Measurements from ENCODE around the gene PCDHGA4.

Gene PCDHGA4

DNA sequence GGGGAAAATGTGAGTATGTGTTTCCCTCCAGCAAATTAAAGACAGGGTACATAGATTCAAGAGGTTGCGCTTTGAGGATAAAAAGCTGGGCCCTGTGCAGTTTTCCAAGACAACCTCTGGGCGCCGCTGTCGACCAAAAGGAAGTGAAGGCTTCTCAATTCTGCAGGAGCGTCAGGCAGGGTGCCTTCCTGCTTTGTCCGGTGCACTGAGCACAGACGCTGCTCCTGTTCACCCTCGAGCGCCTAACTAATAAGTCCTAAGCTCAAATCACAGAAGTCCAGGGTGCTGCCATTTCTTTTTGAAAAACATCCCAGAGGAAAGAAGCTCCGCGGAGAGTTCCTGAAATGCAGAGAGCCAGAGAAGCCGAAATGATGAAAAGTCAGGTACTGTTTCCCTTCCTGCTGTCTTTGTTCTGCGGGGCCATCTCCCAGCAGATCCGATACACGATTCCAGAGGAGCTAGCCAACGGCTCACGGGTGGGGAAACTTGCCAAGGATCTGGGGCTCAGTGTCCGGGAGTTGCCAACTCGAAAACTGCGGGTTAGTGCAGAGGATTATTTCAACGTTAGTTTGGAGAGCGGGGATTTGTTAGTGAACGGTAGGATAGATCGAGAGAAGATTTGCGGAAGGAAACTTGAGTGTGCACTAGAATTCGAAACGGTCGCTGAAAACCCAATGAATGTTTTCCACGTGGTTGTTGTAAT is 4.8 kb upstream of the PCDHGA4 start, which contains the start of gene PCDHGB1:
PCDHGB1 (plus strand) TSS at position 183 of the 703 bp plus-strand sequence; CDS start at position 345, 162 bp downstream.
- Histone ChIP-seq H3K79me2 (ENCODE audit: control insufficient read depth, insufficient read depth, low read length, unreplicated experiment) (no peaks in the 10 kb centered on the region), H3K4me3 (ENCODE audit: low read depth, low read length) (peak within 1 kb of the TSS; percentile 75), H3K4me1 (ENCODE audit: control insufficient read depth, insufficient read depth, low read length, unreplicated experiment) (no peaks in the 10 kb centered on the region), H2AFZ (ENCODE audit: low read length, unreplicated experiment) (peak within 1 kb of the TSS; percentile 69), H3K27ac (ENCODE audit: low read depth, low read length) (no peak within 1 kb of the TSS), H3K36me3 (ENCODE audit: insufficient read depth, low read length) (no peaks in the 10 kb centered on the region), H3K27me3 (ENCODE audit: insufficient read depth, low read length) (peaks cover 78% of the 10 kb centered on the region)

DNA sequence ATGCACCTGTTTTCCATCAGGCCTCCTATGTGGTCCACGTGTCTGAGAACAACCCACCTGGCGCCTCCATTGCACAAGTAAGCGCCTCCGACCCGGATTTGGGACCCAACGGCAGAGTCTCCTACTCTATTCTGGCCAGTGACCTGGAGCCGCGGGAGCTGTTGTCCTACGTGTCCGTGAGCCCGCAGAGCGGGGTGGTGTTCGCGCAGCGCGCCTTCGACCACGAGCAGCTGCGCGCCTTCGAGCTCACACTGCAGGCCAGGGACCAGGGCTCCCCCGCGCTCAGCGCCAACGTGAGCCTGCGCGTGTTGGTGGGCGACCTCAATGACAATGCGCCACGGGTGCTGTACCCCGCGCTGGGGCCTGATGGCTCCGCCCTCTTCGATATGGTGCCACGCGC is 3.2 kb upstream of the PCDHGA4 start:
- Histone ChIP-seq H3K36me3 (ENCODE audit: insufficient read depth, low read length) (no peaks in the 10 kb centered on the region), H3K4me3 (ENCODE audit: low read depth, low read length) (no peak overlapping the region), H3K79me2 (ENCODE audit: control insufficient read depth, insufficient read depth, low read length, unreplicated experiment) (no peaks in the 10 kb centered on the region), H2AFZ (ENCODE audit: low read length, unreplicated experiment) (no peak overlapping the region), H3K27ac (ENCODE audit: low read depth, low read length) (no peak overlapping the region), H3K27me3 (ENCODE audit: insufficient read depth, low read length) (peaks cover 85% of the 10 kb centered on the region), H3K4me1 (ENCODE audit: control insufficient read depth, insufficient read depth, low read length, unreplicated experiment) (no peaks in the 10 kb centered on the region)

DNA sequence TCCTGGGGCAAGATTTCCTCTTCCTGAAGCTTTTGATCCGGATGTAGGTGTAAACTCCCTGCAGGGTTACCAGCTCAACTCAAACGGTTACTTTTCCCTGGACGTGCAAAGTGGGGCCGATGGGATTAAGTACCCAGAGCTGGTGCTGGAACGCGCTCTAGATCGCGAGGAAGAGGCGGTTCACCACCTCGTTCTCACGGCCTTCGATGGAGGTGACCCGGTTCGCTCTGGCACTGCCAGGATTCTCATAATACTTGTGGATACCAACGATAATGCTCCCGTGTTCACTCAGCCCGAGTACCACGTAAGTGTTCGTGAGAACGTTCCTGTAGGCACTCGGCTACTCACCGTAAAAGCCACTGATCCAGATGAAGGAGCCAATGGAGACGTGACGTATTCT is 820 bp downstream of the PCDHGA4 start:
- Histone ChIP-seq H3K4me1 (ENCODE audit: control insufficient read depth, insufficient read depth, low read length, unreplicated experiment) (no peaks in the 10 kb centered on the region), H3K36me3 (ENCODE audit: insufficient read depth, low read length) (no peaks in the 10 kb centered on the region), H3K27ac (ENCODE audit: low read depth, low read length) (no peak overlapping the region), H3K4me3 (ENCODE audit: low read depth, low read length) (peak overlapping the region; percentile 79), H3K79me2 (ENCODE audit: control insufficient read depth, insufficient read depth, low read length, unreplicated experiment) (no peaks in the 10 kb centered on the region), H2AFZ (ENCODE audit: low read length, unreplicated experiment) (peak overlapping the region; percentile 90), H3K27me3 (ENCODE audit: insufficient read depth, low read length) (peaks cover 89% of the 10 kb centered on the region)

DNA sequence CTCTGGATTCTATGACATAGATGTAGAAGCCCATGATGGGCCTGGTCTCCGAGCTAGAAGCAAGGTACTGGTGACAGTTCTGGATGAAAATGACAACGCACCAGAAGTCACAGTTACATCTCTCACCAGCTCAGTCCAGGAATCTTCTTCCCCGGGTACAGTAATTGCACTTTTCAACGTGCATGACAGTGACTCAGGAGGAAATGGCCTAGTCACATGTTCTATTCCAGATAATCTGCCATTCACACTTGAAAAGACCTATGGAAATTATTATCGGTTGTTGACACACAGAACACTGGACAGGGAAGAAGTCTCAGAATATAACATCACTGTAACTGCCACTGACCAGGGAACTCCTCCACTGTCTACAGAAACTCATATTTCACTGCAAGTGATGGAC is 1.3 kb downstream of the PCDHGA4 start:
- no peaks in the 10 kb centered on the region for H3K79me2 ChIP-seq (ENCODE audit: control insufficient read depth, insufficient read depth, low read length, unreplicated experiment)
- H3K27me3 ChIP-seq (ENCODE audit: insufficient read depth, low read length), result peaks cover 89% of the 10 kb centered on the region
- H3K4me1 ChIP-seq (ENCODE audit: control insufficient read depth, insufficient read depth, low read length, unreplicated experiment), result no peaks in the 10 kb centered on the region
- H2AFZ ChIP-seq (ENCODE audit: low read length, unreplicated experiment), result no peak overlapping the region
- peak overlapping the region; percentile 79; the same call in 1 of the 2 replicates for H3K4me3 ChIP-seq (ENCODE audit: low read depth, low read length)
- no peak overlapping the region for H3K27ac ChIP-seq (ENCODE audit: low read depth, low read length)
- H3K36me3 ChIP-seq (ENCODE audit: insufficient read depth, low read length), result no peaks in the 10 kb centered on the region

DNA sequence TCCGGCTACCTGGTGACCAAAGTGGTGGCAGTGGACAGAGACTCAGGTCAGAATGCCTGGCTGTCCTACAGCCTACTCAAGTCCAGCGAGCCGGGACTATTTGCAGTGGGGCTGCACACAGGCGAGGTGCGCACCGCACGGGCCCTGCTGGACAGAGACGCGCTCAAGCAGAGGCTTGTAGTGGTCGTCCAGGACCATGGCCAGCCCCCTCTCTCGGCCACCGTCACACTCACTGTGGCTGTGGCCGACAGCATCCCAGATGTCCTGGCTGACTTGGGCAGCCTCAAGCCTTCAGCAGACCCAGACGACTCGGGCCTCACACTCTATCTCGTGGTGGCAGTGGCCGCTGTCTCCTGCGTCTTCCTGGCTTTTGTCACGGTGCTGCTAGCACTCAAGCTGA is 2.1 kb downstream of the PCDHGA4 start:
- H3K4me3 ChIP-seq (ENCODE audit: low read depth, low read length), result no peak overlapping the region
- H2AFZ ChIP-seq (ENCODE audit: low read length, unreplicated experiment), result no peak overlapping the region
- H3K36me3 ChIP-seq (ENCODE audit: insufficient read depth, low read length), result no peaks in the 10 kb centered on the region

DNA sequence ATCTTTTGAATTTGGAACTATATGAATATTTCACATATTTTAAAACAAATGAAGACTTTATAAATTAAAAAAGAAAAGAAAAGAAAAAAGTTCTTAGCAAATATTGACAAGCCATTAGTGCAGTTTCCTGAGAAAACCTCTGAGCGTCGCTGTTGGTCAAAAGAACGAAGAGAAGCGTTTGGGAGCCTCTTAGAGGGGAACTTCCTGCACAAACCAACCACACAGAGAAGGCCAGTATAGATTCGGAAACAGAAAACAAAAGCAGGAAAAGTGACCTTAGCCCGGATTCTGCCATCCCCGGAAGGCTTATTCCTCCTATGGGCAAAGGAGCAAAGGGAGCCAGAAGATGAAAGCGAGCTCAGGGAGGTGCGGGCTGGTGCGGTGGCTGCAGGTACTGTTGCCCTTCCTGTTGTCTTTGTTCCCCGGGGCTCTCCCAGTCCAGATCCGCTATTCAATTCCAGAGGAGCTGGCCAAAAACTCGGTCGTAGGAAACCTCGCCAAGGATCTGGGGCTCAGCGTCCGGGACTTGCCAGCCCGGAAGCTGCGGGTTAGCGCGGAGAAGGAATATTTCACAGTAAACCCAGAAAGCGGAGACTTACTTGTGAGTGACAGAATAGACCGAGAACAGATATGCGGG is 5.1 kb downstream of the PCDHGA4 start, which contains the start of gene PCDHGB2:
PCDHGB2 (plus strand) TSS at position 205 of the 637 bp plus-strand sequence; CDS start at position 347, 142 bp downstream.
- no peak within 1 kb of the TSS for H3K27ac ChIP-seq (ENCODE audit: low read depth, low read length)
- no peak within 1 kb of the TSS for H2AFZ ChIP-seq (ENCODE audit: low read length, unreplicated experiment)
- H3K79me2 ChIP-seq (ENCODE audit: control insufficient read depth, insufficient read depth, low read length, unreplicated experiment), result no peaks in the 10 kb centered on the region
- no peaks in the 10 kb centered on the region for H3K36me3 ChIP-seq (ENCODE audit: insufficient read depth, low read length)
- no peak within 1 kb of the TSS for H3K4me3 ChIP-seq (ENCODE audit: low read depth, low read length)
- H3K4me1 ChIP-seq (ENCODE audit: control insufficient read depth, insufficient read depth, low read length, unreplicated experiment), result no peaks in the 10 kb centered on the region
- peaks cover 91% of the 10 kb centered on the region for H3K27me3 ChIP-seq (ENCODE audit: insufficient read depth, low read length)

More for the DNA sequence above, 2.1 kb downstream of the PCDHGA4 start:
- Histone ChIP-seq H3K79me2 (ENCODE audit: control insufficient read depth, insufficient read depth, low read length, unreplicated experiment) (no peaks in the 10 kb centered on the region), H3K27me3 (ENCODE audit: insufficient read depth, low read length) (peaks cover 87% of the 10 kb centered on the region), H3K4me1 (ENCODE audit: control insufficient read depth, insufficient read depth, low read length, unreplicated experiment) (no peaks in the 10 kb centered on the region), H3K27ac (ENCODE audit: low read depth, low read length) (no peak overlapping the region)

DNA sequence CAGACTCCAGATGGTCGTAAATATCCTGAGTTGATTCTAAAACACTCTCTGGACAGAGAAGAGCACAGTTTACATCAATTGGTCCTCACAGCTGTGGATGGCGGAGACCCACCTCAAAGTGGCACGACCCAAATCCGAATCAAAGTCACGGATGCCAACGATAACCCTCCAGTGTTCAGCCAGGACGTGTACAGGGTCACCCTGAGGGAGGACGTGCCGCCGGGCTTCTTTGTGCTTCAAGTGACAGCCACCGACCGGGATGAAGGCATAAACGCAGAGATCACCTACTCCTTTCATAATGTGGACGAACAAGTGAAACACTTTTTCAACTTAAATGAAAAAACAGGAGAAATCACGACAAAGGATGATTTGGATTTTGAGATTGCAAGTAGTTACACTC is 5.9 kb downstream of the PCDHGA4 start:
- Histone ChIP-seq H3K36me3 (ENCODE audit: insufficient read depth, low read length) (no peaks in the 10 kb centered on the region), H2AFZ (ENCODE audit: low read length, unreplicated experiment) (no peak overlapping the region), H3K27ac (ENCODE audit: low read depth, low read length) (no peak overlapping the region), H3K27me3 (ENCODE audit: insufficient read depth, low read length) (peaks cover 91% of the 10 kb centered on the region), H3K4me1 (ENCODE audit: control insufficient read depth, insufficient read depth, low read length, unreplicated experiment) (no peaks in the 10 kb centered on the region), H3K79me2 (ENCODE audit: control insufficient read depth, insufficient read depth, low read length, unreplicated experiment) (no peaks in the 10 kb centered on the region), H3K4me3 (ENCODE audit: low read depth, low read length) (no peak overlapping the region)

DNA sequence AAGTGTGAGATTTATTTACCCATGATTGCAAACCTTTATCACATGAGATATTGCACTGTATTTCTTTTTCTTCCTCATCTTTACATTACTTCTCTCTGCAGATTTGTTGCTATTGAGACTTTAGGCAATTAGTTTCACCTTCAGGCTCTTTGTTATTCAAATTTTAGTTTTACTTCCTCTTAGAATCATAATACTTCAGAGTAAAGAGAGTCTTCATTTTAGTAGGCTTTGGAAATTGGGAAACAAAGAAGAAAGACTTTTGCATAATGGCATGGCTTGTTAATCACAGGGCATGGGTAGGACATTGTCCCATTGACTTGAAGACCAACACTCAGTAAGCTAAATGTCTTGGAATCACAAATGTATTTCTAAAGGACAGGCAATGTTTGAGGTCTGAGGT is 7.9 kb downstream of the PCDHGA4 start:
- Histone ChIP-seq H3K27ac (ENCODE audit: low read depth, low read length) (no peak overlapping the region), H3K27me3 (ENCODE audit: insufficient read depth, low read length) (peaks cover 88% of the 10 kb centered on the region), H2AFZ (ENCODE audit: low read length, unreplicated experiment) (no peak overlapping the region), H3K79me2 (ENCODE audit: control insufficient read depth, insufficient read depth, low read length, unreplicated experiment) (no peaks in the 10 kb centered on the region), H3K4me3 (ENCODE audit: low read depth, low read length) (no peak overlapping the region), H3K4me1 (ENCODE audit: control insufficient read depth, insufficient read depth, low read length, unreplicated experiment) (no peaks in the 10 kb centered on the region), H3K36me3 (ENCODE audit: insufficient read depth, low read length) (no peaks in the 10 kb centered on the region)

DNA sequence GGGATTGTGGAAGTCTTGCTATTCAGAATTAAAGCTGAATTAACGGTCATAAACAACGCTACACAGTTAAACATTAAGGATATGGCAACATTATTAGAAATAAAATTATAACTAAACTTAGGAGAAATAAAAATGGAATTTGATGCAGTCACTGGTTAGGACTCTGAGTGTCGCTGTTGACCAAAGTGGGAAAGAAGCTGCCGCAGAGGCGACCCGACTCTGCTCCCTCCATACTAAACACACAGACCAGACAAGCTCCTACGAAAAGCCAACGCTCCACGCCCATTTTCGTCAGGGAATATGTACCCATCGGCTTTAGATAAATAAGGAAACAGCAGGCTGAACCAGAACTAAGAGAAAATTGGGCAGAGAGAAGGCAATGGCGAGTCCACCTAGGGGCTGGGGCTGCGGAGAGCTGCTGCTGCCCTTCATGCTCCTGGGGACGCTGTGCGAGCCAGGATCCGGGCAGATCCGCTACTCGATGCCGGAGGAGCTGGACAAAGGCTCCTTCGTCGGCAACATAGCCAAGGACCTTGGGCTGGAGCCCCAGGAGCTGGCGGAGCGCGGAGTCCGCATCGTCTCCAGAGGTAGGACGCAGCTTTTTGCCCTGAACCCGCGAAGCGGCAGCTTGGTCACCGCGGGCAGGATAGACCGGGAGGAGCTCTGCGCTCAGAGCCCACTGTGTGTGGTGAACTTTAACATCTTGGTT is 9.3 kb downstream of the PCDHGA4 start, which contains the start of gene PCDHGA5:
PCDHGA5 (plus strand) TSS at position 211 of the 709 bp plus-strand sequence; CDS start at position 380, 169 bp downstream.
- Histone ChIP-seq H3K36me3 (ENCODE audit: insufficient read depth, low read length) (no peaks in the 10 kb centered on the region), H3K4me1 (ENCODE audit: control insufficient read depth, insufficient read depth, low read length, unreplicated experiment) (no peaks in the 10 kb centered on the region), H3K4me3 (ENCODE audit: low read depth, low read length) (peak within 1 kb of the TSS; percentile 48; the same call in 1 of the 2 replicates), H3K79me2 (ENCODE audit: control insufficient read depth, insufficient read depth, low read length, unreplicated experiment) (no peaks in the 10 kb centered on the region), H3K27ac (ENCODE audit: low read depth, low read length) (no peak within 1 kb of the TSS), H3K27me3 (ENCODE audit: insufficient read depth, low read length) (peaks cover 88% of the 10 kb centered on the region), H2AFZ (ENCODE audit: low read length, unreplicated experiment) (no peak within 1 kb of the TSS)

DNA sequence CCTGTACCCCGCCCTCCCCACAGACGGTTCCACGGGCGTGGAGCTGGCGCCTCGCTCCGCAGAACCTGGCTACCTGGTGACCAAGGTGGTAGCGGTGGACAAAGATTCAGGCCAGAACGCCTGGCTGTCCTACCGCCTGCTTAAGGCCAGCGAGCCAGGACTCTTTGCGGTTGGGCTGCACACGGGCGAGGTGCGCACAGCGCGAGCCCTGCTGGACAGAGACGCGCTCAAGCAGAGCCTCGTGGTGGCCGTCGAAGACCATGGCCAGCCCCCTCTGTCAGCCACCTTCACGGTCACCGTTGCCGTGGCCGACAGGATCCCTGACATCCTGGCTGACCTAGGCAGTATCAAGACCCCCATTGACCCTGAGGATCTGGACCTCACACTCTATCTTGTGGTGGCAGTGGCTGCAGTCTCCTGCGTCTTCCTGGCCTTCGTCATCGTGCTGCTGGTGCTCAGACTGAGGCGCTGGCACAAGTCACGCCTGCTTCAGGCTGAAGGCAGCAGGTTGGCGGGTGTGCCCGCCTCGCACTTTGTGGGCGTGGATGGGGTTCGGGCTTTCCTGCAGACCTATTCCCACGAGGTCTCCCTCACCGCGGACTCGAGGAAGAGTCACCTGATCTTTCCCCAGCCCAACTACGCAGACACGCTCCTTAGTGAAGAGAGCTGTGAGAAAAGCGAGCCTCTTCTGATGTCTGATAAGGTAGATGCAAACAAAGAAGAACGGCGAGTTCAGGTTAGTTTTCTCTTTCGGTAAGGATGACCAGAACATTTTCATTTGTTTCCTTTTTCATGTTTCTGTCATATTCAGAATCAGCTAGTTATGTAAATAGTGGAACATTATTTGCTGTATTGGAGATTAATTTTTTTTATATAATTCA is 11.4 kb downstream of the PCDHGA4 start:
- H3K27ac ChIP-seq (ENCODE audit: low read depth, low read length), result no peak overlapping the region
- H3K36me3 ChIP-seq (ENCODE audit: insufficient read depth, low read length), result no peaks in the 10 kb centered on the region
- no peaks in the 10 kb centered on the region for H3K4me1 ChIP-seq (ENCODE audit: control insufficient read depth, insufficient read depth, low read length, unreplicated experiment)
- H3K4me3 ChIP-seq (ENCODE audit: low read depth, low read length), result no peak overlapping the region
- H3K27me3 ChIP-seq (ENCODE audit: insufficient read depth, low read length), result peaks cover 88% of the 10 kb centered on the region
- H3K79me2 ChIP-seq (ENCODE audit: control insufficient read depth, insufficient read depth, low read length, unreplicated experiment), result no peaks in the 10 kb centered on the region
- H2AFZ ChIP-seq (ENCODE audit: low read length, unreplicated experiment), result no peak overlapping the region
